HG02943 (cell line): ENCODE measurements around the gene MIPOL1.
"Not testable (repeated sequence)": the region's sequence is repeated elsewhere in the genome, so short reads cannot be mapped to it uniquely, and the experiment has no call there.

Experiments used
- ATAC-seq: cut with Tn5 transposase; IDR thresholded peaks from one replicate; pipeline ENCODE4 v1.9.1; 2021; ENCODE audit warnings: mild to moderate bottlenecking, low read depth, moderate library complexity; ENCODE audit not compliant: unreplicated experiment

The MIPOL1 gene, protein sequence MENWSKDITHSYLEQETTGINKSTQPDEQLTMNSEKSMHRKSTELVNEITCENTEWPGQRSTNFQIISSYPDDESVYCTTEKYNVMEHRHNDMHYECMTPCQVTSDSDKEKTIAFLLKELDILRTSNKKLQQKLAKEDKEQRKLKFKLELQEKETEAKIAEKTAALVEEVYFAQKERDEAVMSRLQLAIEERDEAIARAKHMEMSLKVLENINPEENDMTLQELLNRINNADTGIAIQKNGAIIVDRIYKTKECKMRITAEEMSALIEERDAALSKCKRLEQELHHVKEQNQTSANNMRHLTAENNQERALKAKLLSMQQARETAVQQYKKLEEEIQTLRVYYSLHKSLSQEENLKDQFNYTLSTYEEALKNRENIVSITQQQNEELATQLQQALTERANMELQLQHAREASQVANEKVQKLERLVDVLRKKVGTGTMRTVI

DNA sequence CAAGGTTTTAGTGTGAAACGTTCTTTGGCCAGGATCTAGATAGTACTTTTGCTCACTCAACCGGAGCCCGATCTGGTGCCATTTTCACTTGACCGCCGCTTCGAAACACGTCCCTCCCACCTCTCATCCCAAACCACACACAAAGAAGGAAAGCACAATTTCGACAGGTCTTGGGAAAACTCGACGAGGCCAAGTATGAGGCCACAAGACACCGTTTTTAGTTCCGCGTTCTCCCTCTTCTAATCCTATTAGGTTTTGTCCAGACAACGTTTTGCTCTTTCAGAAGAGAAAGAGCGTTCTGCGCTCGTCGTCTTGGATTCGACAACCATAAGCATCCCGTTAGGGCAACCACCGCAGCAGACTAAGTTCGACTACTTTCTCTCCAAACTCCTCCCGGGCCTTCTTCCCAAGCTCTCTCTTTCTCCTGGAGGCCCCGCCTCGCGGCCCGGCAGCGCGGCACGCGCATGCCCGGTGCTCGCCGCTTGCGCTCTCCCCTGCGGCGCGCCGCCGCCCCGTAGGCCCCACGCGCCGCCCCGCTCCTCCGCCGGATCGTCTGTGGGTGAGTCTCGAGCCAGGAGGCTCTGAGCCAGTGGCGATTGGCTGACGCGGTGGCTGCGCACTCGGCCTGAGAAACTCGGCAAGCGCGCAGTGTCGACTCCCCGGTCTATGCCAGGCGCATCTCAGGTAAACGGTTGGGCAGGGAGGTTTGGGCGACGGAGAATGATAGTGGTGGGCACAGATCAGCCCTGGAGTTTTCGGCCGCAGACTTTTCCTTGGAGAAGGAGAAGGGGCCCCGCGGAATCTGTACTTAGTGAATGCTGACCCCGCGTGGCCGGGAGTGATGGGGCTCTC lies at the start of gene MIPOL1:
Gene MIPOL1 (plus strand): TSS at position 517 of the 852 bp plus-strand sequence. CDS start 49,952 bp downstream, outside the sequence.
- ATAC-seq = no peak

DNA sequence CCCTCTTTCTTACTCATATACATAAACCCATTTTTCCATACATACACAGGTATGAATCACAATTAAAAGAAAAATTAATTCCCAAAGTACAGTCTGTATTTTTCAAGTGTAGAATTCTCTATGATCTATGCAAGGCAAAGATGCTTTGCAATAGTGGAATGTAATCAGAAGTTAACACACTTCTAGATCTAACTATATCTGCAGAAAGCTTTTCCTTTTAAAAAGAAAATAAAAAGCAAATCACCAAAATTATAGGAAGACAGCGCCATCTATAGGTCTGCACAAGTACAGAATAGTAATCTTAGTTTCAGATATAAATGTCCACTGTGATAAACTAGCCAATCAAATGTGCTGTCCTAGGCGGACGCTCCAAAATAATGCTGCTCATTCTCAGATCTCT lies 47.3 kb upstream of the MIPOL1 start:
- no peak for ATAC-seq

DNA sequence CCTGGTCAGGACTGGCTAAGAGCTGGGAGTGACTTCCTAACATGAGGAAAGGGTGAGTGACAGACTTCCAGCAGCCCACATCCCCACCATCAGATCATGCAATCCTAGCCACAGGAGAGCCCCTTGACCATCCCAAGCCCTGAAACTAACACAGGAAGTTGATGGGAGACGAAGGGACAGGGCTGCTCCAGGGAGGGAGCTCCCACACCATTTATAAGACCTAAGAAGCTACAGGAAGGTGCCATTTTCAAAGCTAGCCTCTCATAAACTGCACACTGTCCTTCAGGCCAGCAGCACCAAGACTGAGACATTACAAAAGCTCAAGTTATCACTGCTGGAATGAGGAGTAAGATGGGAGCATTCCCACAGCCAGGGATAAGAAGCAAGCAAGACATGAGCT lies 44.7 kb upstream of the MIPOL1 start:
- ATAC-seq = no peak

DNA sequence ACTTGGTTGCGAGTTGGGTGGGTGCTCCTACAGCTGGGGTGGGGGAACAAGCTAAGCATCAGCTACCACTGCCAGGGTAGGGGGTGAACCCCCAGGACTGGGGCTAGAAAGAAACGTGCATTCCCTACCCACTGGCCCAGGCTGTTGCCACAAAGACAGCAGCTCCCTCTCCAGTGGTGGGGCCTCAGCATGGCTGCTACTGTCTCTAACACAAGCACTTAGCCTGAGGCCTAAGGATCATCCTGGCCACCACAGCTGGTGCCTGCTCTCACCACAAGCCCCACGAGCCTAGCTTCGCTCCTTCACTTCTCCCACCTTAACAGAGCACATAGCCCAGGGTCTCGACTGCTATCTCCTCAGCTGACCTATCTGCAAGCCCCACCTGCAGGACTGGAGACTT lies 44.3 kb upstream of the MIPOL1 start:
- no peak for ATAC-seq

DNA sequence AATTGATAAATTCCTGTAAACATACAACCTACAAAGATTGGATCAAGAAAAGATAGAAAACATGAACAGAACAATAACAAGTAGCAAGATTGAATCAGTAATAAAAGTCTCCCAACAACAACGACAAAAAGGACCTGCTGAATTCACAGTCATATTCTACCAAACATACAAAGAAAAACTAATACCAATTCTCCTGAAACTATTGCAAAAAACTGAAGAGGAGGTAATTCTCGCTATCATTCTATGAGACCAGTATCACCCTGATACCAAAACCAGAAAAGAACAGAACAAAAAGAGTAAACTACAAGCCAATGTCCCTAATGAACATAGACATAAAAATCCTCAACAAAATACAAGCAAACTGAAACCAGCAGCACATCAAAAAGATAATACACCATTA lies 39.8 kb upstream of the MIPOL1 start:
- no peak for ATAC-seq

DNA sequence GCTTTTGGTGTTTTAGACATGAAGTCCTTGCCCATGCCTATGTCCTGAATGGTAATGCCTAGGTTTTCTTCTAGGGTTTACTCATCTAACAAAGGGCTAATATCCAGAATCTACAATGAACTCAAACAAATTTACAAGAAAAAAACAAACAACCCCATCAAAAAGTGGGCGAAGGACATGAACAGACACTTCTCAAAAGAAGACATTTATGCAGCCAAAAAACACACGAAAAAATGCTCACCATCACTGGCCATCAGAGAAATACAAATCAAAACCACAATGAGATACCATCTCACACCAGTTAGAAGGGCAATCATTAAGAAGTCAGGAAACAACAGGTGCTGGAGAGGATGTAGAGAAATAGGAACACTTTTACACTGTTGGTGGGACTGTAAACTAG lies 35.4 kb upstream of the MIPOL1 start:
- ATAC-seq = not testable (repeated sequence)

DNA sequence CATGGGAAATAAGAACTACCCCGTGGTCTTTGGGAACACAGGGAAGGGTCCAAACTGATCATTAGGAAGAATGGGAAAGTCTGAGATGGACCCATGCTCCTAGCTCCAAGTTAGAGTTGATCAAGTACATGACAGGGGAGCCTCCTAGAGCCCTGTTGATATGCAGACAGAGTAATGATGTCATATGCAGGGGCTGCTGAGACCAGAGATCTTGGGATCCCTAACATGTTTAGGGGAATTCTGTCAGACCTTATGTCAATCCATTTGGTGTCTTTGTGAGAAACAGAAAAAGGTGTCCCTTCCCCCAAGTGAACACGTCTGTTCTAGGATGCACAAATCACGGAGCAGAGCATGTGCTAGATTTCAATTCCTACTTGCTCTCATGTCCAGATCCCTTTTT lies 31.9 kb upstream of the MIPOL1 start:
- ATAC-seq = no peak

DNA sequence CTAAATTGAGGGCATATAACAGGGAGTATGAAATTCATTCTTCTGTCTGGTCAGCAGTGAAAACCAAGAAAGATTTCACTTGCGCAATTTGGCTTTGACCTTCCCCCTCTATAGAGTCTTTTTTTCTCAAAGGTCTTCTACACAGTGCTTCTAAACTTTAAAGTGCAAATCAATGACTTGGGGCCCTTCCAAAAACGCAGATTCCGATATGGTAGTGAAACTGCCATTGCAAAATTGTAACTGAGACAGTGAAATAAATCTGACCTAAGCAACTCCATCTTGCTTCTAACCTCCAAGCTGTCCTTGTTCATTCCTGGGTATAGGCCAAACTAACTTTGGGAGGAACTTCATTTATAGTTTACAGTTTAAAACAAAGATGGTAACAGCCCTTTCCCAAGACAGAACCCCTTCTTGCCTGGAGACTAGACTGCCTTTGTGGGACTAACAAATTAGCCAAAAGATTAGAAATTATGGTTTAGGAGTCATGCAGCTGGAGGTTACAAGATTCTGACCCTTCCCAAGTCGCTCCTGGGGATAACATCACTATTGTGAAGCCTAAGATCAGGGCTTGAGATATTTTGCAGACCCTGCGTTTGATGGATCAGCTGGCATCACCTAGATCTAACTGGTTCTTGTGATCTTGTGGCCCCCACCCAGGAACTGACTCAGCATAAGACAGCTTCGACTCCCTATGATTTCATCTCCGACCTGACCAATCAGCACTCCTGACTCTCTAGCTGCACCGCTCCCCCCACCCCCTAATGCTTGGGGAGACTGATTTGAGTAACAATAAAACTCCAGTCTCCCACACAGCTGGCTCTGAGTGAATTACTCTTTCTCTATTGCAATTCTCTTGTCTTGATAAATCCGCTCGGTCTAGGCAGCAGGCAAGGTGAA lies 30.3 kb upstream of the MIPOL1 start:
- no peak for ATAC-seq

DNA sequence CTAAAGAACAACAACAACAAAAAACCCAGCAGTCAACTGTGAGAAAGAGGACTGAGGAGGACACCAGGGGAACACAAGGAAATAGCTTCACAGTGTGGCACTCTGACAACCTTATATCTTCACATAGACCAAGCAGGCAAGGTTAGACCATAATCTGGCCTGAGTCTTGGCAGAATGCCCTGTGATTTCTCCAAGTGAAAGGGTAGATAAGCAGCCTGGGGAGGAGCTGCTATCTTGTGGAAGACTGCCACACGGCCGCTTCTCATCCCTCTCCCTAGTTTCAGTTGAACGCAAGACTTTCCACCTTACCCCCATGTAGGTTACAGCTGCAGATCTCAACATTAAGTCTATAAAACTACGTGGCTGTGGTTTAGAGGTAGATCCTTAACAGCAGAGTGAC lies 29.0 kb upstream of the MIPOL1 start:
- no peak for ATAC-seq

DNA sequence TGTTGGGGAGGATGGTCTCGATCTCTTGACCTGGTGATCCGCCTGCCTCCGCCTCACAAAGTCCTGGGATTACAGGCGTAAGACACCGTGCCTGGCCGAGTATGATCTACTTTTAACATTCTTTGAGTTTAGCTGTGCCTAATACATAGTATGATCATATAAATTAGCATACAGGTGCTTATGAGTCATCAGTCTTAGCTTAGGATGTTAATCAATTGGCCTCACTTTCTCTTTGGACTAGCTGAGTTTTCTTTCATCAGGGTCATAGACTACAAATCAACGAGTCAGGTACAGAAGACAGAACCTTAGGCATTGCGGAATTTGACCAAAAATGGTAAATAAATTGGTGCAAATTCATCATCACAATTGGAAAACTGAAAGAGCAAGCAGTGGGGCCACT lies 27.5 kb upstream of the MIPOL1 start:
- ATAC-seq = no peak

DNA sequence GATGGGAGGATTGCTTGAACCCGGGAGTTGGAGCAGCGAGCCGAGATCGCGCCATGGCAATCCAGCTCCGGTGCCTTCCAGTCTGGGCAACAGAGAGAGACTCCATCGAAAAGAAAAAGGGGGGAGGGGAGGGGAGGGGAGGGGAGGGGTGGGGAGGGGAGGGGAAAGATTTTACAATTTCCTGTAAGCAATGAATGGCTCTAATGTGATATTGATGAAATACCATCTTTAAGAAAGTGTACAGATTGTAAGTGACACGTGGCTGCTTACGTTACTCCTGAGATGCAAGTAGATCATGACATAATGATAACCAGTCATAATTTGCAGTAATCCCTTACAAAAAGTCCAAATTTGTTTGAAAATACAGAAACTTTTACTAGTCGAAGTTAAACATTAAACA lies 26.7 kb upstream of the MIPOL1 start:
- ATAC-seq = no peak

DNA sequence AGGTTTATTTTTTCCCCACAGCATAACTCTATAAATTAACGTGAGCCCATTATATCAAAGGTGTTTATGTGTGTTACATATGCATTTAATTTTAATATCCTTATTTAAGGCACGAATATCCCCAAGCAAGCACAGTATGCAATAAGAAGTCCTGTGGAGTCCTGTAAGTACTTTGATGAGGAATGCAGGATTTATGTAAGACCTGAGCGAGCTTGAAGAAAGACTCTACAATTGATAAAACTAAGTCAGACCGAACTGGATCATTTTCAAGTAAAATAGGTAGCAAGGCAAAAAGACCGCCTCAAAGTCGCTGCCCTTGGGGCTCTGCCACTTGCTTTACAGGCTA lies 26.1 kb upstream of the MIPOL1 start:
- no peak for ATAC-seq

DNA sequence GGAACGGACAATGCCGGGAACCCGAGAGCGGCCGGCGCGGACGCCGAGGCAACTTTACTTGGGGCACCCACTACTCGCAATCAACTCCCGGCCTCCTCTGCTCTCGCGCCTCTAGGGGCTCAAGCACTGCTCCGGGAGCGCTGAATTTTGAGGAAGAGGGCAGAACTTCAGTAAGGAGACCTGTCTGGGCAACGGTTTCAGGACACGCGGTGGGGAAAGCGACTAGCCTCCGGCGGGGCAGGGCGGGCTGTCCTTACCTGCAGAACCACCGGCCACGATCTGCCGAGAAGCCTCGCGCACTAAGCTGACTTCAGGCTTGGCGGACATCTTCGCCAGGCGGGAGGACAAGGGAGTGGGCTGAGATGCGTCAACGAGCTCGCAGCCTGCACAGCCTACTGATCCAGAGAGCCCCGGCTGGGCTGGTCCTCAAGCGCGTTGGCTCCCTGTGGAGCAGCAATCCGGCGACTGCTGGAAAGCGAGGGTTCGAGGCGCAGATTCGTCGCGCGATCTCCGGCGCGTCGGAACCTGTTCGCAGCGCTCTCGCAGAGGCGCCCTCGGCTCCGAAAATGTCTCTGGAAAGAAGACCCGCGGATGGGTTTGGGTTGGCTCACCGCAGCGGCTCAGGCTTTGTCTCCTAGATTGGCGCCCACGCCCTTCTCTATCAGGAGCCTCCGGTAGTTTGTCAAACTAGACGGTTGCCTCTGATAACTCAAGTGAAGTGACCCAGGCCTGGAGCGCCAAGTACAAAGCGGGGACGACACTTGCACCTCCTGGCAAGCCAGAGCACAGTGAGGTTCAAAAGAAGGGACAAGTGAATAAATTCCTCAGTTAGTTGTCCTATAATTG lies 25.5 kb upstream of the MIPOL1 start, which contains the start of gene SLC25A21:
Gene SLC25A21 (minus strand): TSS at position 583 of the 846 bp plus-strand sequence.
- no peak for ATAC-seq

DNA sequence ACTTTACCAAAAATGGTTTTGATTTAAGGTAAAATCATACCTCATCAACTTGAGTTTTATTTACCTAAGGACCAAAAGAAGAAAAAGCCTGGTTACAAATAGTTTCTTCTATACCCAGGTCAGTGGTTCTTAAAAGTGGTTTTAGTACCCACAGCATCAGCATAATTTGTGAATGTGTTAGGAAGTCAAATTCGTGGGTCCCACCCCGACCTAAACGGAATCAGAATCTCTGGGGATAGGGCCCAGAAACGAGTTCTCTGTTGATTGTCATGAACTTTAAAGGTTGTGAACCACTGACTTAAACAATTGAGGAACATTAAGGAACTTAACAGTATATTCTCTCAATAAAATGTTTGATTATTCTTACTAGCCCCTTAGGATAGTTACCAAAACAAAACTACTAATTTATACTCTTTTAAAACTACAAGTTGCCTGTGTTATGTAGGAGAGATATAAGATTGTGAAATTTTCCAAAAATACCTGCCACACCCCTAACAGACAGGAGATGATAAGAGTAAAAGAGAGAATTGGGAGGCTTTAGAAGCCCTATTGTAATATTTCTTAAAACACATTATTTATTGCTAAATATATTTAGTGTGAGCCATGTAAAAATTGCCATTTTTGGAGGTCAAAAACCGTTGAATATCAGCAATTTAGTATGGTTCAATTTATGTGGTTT lies 24.7 kb upstream of the MIPOL1 start:
- no peak for ATAC-seq

DNA sequence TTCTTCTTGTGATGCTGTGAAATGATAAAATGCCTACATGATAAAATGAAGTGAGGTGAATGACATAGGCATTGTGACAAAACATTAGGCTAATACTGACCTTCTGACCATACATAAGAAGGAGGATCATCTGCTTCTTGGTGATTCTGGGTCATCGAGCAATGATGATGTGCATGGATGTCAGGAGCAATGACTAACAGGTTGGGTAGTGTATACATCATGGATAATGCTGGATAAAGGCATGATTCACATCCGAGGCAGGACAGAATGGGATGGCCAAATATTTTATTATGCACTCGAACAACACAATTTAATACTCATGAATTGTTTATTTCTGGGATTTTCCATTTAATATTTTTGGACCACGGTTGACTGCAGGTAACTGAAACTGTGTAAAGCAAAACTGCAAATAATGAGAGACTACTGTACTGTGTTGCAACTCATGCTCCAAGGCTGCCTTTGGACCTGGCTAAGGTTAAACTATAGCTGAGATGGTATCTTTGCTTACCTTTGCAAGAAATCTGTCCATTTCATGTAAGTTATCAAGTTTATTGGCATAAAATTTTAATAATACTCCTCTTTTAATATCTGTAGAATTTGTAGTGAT lies 17.7 kb upstream of the MIPOL1 start:
- ATAC-seq = no peak

DNA sequence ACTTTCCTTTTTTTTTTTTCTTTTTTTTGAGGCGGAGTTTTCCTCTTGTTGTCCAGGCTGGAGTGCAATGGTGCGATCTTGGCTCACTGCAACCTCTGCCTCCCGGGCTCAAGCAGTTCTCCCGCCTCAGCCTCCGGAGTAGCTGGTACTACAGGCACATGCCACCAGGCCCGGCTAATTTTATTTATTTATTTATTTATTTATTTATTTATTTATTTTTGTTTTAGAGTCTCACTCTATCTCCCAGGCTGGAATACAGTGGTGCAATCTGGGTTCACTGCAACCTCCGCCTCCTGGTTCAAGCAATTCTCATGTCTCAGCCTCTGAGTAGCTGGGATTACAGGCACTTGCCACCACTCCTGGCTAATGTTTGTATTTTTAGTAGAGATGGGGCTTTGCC lies 16.9 kb upstream of the MIPOL1 start:
- not testable (repeated sequence) for ATAC-seq

DNA sequence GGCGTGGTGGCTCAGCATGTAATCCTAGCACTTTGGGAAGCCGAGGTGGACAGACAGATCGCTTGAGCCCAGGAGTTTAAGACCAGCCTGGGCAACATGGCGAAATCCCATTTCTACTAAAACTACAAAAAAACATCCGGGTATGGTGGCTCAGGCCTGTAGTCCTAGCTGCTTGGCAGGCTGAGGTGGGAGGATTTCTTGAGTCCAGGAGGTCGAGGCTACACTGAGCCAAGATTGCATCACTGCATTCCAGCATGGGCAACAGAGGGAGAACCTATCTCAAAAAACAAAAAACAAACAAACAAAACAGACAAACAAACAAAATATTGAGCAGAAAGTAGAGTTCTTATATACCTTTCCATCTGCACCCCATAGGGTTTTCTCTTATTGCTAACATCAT lies 16.3 kb upstream of the MIPOL1 start:
- no peak for ATAC-seq

DNA sequence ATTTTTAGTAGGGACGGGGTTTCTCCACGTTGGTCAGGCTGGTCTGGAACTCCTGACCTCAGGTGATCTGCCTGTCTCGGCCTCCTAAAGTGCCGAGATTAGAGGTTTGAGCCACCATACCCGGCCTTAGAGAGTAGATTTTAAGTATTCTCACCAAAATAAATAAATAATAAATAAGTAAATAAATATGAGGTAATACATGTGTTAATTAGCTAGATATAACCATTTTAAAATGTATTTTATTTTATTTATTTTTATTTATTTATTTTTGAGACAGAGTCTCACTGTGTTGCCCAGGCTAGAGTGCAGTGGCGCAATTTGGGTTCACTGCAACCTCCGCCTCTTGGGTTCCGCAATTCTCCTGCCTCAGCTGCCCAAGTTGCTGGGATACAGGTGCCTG lies 13.2 kb upstream of the MIPOL1 start:
- not testable (repeated sequence) for ATAC-seq

DNA sequence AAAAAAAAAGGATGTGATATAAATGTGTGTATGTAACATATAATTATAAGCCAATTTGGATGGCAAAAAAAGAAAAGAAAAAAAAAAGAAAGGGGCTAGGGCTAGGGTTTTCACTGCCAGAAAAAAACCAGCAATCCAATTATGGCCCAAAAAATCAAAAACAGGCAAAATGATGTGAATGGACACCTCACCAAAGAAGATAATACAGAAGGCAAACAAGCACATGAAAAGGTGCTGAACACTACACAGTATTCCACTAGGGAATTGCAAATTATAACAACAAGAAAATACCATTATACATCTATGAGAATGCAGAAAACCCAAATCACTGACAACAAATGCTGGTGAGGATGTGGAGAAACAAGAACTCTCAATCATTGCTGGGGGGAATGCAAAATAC lies 12.1 kb upstream of the MIPOL1 start:
- no peak for ATAC-seq
